ENCODE measurements around the gene MBD6.
"Not testable (repeated sequence)": the region's sequence is repeated elsewhere in the genome, so short reads cannot be mapped to it uniquely, and the experiment has no call there.

MBD6 gene

DNA sequence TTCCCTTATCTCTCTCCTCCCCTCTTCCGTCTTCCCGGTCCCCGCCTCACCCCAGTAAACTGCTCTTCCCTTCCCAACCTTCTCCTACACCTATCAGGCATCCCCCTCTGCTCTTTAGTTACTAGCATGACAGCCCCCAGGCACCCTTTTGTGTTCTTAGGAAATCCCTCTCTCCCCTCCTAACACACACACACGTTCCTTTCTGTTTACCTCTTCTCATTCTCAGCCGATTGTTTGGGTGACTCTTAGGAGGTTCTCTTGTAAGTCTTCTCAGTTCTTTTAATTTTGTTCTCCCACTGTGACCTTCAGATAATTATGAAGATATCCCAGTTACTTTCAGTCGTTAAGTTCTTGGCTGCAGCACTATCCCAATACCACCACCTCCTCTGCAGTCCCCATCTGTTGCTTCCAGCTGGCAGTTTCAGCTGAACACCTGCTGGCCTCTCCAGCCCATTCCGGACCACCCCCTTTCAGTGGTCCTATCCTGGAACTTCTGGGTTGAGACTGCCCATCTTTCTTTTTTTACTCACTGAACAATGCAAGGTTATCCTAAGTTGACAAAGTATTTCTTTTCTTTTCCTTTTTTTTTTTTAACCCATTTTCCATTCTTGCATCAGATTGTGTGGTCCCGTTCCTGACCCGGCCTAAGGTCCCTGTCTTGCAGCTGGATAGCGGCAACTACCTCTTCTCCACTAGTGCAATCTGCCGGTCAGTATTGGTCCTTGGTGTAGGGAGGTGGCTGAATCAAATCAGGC, 34.0 kb upstream of the MBD6 start:
- ATAC-seq, result no peak

GRCh38 chr12:57489157-57489641, 33.4 kb upstream of the MBD6 start:
- ATAC-seq, result no peak

DNA sequence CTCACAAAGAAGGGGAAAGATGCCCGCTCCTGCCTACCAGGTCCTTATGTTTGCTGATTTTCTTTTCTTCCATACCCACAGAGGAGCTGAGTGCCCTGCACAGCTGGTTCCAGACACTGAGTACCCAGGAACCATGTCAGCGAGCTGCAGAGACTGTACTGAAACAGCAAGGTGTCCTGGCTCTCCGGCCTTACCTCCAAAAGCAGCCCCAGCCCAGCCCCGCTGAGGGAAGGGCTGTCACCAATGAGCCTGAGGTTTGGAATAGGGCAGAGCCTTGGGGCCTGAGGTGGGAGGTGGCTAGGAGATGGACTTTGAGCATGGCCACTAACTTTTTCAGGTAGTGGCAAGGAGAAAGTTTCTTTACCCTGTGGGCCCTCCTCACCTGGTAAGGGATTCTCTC, 32.5 kb upstream of the MBD6 start:
- ATAC-seq, result no peak

DNA sequence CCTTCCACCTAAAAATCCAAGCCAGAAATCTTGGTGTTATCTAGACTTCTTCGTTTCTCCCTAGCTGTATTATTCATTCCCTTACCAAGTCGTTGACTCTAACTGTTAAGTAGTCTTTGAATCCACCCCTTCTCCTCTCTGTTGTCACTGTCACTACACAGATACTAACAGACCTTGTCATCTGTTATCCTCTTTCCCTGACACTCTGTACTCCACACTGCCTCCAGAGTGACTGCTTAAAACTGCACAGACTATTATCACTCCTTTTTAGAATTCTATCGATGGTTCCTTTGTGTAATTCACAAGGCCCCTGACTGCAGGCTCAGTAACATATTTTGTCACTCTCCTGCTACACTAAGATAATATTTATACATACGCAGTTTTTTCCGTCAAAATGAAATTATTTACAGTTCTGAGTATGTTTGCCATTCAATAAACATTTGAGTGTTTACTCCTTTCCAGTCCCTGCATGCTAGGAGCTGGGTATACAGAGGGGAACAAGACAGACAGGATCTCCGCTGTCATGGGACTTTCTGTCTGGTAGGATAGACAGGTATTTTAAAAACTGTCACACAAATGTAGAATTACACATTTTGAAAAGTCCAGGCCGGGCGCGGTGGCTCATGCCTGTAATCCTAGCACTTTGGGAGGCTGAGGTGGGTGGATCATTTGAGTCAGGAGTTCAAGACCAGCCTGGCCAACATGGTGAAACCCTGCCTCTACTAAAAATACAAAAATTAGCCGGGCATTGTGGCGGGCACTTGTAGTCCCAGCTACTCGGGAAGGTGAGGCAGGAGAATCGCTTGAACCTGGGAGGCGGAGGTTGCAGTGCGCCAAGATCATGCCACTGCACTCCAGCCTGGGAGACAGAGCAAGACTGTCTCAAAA, 31.0 kb upstream of the MBD6 start:
- ATAC-seq, result no peak

GRCh38 chr12:57495051-57495701, 27.4 kb upstream of the MBD6 start:
- not testable (repeated sequence) for ATAC-seq

- no peak for ATAC-seq
Observed at GRCh38 chr12:57496822-57497221, 25.8 kb upstream of the MBD6 start.

DNA sequence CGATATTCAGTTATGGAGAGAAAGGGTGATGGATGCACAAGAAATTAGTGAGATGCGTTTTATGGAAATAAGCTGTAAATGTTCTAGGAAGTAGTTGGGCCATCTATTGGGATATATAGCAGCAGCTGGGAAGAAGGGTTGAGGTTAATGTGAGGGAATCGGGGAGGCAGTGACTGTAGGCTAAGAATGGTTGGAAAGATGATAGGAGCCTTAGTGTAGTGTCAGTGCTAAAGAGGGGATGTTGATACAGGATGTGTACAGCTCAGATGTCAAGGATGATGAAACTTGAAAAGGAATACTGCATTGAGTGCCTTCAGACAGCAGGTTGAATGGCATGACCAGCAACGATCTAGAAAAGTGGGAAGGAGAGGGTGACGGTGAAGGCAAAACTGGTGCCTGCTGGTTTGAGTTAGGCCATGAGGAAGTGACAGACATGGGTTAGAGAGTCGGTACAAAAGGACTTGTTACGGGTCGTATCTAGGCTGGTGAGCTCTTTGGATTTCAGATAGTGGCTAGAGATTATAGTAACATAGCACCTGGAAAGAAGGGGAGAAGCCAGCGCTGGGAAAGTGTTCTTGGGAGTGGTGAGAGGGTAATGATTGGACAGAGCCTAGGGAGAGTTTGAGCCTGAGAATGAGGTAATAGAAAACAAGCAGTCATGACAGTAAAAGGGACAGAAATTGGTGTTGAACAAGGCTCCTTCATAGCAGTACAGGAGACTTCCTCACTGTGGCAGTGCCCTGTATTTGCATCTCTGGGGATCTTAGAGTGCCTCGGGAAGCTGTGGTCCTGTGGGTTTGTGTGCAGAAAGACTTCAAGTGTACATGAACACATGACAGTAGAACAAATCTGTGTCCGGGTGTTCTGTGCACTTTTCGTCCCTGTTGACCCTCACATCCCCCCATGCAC, 25.1 kb upstream of the MBD6 start:
- no peak for ATAC-seq

- no peak for ATAC-seq
Observed at GRCh38 chr12:57498132-57498502, 24.5 kb upstream of the MBD6 start.

- no peak for ATAC-seq
Observed at GRCh38 chr12:57498571-57498970, 24.1 kb upstream of the MBD6 start.

- ATAC-seq, result no peak
Observed at GRCh38 chr12:57500213-57500612, 22.4 kb upstream of the MBD6 start.

DNA sequence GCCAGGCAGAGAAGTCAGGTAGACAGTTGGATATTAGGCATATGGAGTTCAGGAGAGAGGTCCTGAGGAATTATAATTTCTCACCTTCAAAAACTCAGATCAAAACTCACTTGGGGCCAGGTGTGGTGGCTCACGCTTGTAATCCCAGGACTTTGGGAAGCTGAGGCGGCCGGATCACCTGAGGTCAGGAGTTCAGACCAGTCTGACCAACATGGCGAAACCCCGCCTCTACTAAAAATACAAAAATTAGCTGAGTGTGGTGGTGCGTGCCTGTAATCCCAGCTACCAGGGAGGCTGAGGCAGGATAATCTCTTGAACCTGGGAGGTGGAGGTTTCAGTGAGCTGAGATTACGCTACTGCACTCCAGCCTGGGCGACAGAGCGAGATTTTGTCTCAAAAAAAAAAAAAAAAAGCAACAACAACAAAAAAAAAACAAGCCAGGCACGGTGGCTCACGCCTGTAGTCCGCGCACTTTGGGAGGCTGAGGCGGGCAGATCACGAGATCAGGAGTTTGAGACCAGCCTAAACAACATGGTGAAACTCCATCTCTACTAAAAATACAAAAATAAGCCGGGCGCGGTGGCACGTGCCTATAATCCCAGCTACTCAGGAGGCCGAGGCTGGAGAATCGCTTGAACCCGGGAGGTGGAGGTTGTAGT, 20.2 kb upstream of the MBD6 start:
- ATAC-seq, result not testable (repeated sequence)

DNA sequence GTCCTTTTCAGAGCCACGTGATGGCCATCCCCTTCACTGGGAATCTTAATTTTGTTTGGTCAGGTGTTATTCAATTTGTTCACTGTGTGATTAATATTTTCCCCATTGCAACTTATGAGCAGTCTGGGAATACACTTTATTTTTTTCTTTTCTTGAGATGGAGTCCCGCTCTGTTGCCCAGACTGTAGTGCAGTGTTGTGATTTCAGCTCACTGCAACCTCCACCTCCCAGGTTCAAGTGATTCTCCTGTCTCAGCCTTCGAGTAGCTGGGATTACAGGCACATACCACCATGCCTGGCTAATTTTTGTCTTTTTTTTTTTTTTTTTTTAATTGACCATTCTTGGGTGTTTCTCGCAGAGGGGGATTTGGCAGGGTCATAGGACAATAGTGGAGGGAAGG, 16.1 kb upstream of the MBD6 start:
- not testable (repeated sequence) for ATAC-seq

GRCh38 chr12:57507796-57508195, 14.8 kb upstream of the MBD6 start:
- not testable (repeated sequence) for ATAC-seq

- no peak for ATAC-seq
Observed at GRCh38 chr12:57511161-57511560, 11.5 kb upstream of the MBD6 start.

- ATAC-seq, result no peak
Observed at GRCh38 chr12:57511588-57512325, 10.9 kb upstream of the MBD6 start.

DNA sequence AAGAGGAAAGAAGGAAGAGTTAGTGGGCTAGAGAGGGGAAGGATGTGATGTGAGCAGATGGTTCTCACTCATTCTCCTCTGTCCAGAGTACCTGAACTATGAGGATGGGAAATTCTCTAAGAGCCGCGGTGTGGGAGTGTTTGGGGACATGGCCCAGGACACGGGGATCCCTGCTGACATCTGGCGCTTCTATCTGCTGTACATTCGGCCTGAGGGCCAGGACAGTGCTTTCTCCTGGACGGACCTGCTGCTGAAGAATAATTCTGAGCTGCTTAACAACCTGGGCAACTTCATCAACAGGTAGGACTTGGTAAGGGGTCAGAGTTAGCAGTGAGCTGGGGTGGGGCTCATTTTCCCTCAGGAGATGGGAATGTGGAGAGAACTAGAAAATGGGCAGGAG, 10.0 kb upstream of the MBD6 start:
- no peak for ATAC-seq

DNA sequence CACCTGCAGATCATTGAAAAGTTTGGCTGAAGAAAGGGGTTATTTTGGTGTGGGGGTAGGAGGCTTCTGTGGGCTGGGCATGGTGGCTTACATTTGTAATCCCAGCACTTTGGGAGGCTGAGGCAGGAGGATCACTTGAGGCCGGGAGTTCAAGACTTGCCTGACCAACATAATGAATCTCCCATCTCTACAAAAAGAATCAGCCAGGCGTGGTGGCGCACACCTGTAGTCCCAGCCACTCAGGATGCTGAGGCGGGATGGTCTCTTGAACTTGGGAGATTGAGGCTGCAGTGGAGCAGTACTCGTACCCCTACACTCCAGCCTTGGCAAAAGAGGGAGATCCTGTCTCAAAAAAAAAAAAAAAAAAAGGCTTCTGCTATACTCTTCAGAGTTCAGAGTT, 9.4 kb upstream of the MBD6 start:
- ATAC-seq, result no peak

GRCh38 chr12:57513677-57514076, 8.9 kb upstream of the MBD6 start:
- not testable (repeated sequence) for ATAC-seq

- not testable (repeated sequence) for ATAC-seq
Observed at GRCh38 chr12:57514246-57514645, 8.4 kb upstream of the MBD6 start.

DNA sequence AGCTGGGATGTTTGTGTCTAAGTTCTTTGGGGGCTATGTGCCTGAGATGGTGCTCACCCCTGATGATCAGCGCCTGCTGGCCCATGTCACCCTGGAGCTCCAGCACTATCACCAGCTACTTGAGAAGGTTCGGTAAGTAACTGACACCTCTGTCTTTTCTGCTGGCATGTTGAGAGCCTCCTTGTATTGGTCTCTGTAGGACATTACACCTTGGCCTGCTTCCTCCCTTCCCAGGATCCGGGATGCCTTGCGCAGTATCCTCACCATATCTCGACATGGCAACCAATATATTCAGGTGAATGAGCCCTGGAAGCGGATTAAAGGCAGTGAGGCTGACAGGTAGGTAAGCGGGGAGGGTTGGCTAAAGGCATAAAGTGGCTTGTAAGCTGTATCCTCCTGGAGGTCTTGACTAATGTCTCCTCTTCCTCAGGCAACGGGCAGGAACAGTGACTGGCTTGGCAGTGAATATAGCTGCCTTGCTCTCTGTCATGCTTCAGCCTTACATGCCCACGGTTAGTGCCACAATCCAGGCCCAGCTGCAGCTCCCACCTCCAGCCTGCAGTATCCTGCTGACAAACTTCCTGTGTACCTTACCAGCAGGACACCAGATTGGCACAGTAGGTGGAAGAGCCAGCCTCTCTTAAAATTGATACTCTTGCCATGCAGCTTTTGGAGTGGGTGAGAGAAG, 7.8 kb upstream of the MBD6 start:
- no peak for ATAC-seq
